Gastrocnemius medialis (tissue), 4 donors: Measurements from ENCODE around the gene EYA4. TPM values are rescaled to one million over a fixed set of nuclear protein-coding genes. Genes with fewer than 3 reads are reported as not detected.

Experiments
- ATAC-seq, 2 donors: fragments of 150-250 bp; one replicate each; pipeline ENCODE4 v1.9.1; 2016
- DNase-seq, 2 donors: peaks; one replicate each; pipeline ENCODE4 v3.0.0-alpha.2; 2019
- H3K27ac ChIP-seq, 4 donors: fragments of 200-600 bp; sonication (generic); 1 replicate in 1 of 4; 2 replicates in 3 of 4; pipeline ENCODE4 v1.5.1; 2016 to 2018; ENCODE audit warnings: mild to moderate bottlenecking in 2 of 4, moderate library complexity in 1 of 4
- H3K27me3 ChIP-seq, 3 donors: fragments of 200-600 bp; sonication (generic) in 2 of 3; 1 replicate in 1 of 3; 2 replicates in 2 of 3; pipeline versions ENCODE4 v1.5.1 to v1.6.0; 2016 to 2019; ENCODE audit warnings: mild to moderate bottlenecking in 1 of 3, moderate library complexity in 1 of 3
- H3K36me3 ChIP-seq, 2 donors: fragments of 200-600 bp; sonication (generic) in 1 of 2; one replicate each; pipeline ENCODE4 v1.5.1; 2017 to 2018
- H3K4me1 ChIP-seq, 2 donors: fragments of 200-600 bp; sonication (generic) in 1 of 2; one replicate each; pipeline ENCODE4 v1.5.1; 2016 to 2017; ENCODE audit warnings: mild to moderate bottlenecking in 2 of 2
- H3K4me3 ChIP-seq, 4 donors: fragments of 200-600 bp; sonication (generic) in 3 of 4; 1 replicate in 1 of 4; 2 replicates in 3 of 4; pipeline ENCODE4 v1.5.1; 2016 to 2019; ENCODE audit warnings: mild to moderate bottlenecking in 2 of 4
- H3K9me3 ChIP-seq, 3 donors: fragments of 200-600 bp; sonication (generic) in 2 of 3; 1 replicate in 1 of 3; 2 replicates in 2 of 3; pipeline ENCODE4 v1.5.1; 2016 to 2019
- POLR2A ChIP-seq, 2 donors: fragments of 450-650 bp; IDR thresholded peaks; one replicate each; pipeline ENCODE4 v1.6.1; 2017; ENCODE audit warnings: antibody characterized with exemption in 2 of 2, mild to moderate bottlenecking in 2 of 2, moderate library complexity in 2 of 2
- in situ Hi-C, 4 donors: fragments of 200-750 bp; cut with MboI; loops; one replicate each; pipeline versions ENCODE4 v1.15.0 to v1.8.0; 2017; ENCODE audit warnings: low sequenced_read_pairs in 4 of 4
- intact Hi-C: fragments of 100-400 bp; cut with DNase I; formaldehyde crosslinking; loops from one replicate; pipeline ENCODE4 v1.15.1; 2023; ENCODE audit warnings: low total_unique reads
- total RNA-seq, 4 donors: library from RNA; depleted of rRNA; stranded (reverse); fragments of >200 nt; gene quantifications; one replicate each; pipeline versions ENCODE4 v1.1.0 to v1.2.3, GENCODE V29; 2016
- TF ChIP-seq, protein P1 (sequence below), 5 experiments: fragments of 450-650 bp in 3 of 5; fragments of 200-600 bp in 2 of 5; sonication (generic) in 2 of 5; IDR thresholded peaks in 4 of 5; conservative IDR thresholded peaks in 1 of 5; 1 replicate in 4 of 5; 2 replicates in 1 of 5; pipeline ENCODE4 v1.5.1; 2016 to 2019; ENCODE audit warnings: antibody characterized with exemption in 5 of 5, mild to moderate bottlenecking in 3 of 5, moderate library complexity in 3 of 5

Gene EYA4
- total RNA-seq, 4 donors from 2014 or later = 33.7 to 110 (median 62.1) TPM

DNA sequence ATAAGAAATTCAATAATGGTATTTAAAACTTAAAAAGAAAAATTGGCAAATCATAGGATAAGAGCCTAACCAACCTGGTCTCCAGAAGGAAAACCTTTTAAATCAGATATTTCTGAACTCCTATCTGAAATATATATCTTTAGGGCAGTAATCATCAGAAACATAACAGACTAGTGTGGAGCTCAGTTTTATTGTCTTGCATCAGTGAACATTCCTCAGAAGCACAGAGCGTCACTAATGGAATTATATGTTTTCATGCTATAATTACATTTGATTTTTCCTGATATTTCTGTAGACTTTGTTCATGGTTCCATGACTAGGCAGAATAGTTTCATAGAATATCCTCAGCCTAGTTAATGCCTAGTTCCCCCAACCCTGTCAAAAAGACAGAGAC, 262.2 kb downstream of the EYA4 start:
- TF ChIP-seq, protein P1, sequence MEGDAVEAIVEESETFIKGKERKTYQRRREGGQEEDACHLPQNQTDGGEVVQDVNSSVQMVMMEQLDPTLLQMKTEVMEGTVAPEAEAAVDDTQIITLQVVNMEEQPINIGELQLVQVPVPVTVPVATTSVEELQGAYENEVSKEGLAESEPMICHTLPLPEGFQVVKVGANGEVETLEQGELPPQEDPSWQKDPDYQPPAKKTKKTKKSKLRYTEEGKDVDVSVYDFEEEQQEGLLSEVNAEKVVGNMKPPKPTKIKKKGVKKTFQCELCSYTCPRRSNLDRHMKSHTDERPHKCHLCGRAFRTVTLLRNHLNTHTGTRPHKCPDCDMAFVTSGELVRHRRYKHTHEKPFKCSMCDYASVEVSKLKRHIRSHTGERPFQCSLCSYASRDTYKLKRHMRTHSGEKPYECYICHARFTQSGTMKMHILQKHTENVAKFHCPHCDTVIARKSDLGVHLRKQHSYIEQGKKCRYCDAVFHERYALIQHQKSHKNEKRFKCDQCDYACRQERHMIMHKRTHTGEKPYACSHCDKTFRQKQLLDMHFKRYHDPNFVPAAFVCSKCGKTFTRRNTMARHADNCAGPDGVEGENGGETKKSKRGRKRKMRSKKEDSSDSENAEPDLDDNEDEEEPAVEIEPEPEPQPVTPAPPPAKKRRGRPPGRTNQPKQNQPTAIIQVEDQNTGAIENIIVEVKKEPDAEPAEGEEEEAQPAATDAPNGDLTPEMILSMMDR (IDR thresholded peaks at IDR 0.05 in 4 of 5, conservative IDR thresholded peaks at IDR 0.05 in 1 of 5) = no peak
- no peak for TF ChIP-seq POLR2A (IDR thresholded peaks at IDR 0.05)
- H3K4me1 ChIP-seq = peaks cover 35 to 57% of the 10 kb centered on the region in 2 donors
- H3K36me3 ChIP-seq = peaks cover 0 to 6% of the 10 kb centered on the region in 2 donors
- H3K27ac ChIP-seq = peak overlapping the region in 2 of 4 donors; percentile 57 to 63
- H3K9me3 ChIP-seq = no peaks in the 10 kb centered on the region
- no peaks in the 10 kb centered on the region for H3K27me3 ChIP-seq
- DNase-seq (no peak), ATAC-seq (no peak)
- H3K4me3 ChIP-seq = no peak overlapping the region
- in situ Hi-C loops = no loop called here
- intact Hi-C loops = loop anchor here (2.0 to 5.0 kb wide), 2 partner anchors 263 to 371 kb away; partner anchors contain the start of gene EYA4

- DNase-seq (no peak), ATAC-seq (no peak)
- Histone ChIP-seq H3K4me3 (no peak overlapping the region), H3K27ac (no peak overlapping the region), H3K4me1 (peaks cover 35 to 57% of the 10 kb centered on the region in 2 donors), H3K27me3 (no peaks in the 10 kb centered on the region), H3K9me3 (no peaks in the 10 kb centered on the region), H3K36me3 (peaks cover 0 to 6% of the 10 kb centered on the region in 2 donors)
- TF ChIP-seq POLR2A (IDR thresholded peaks at IDR 0.05) = no peak
- TF ChIP-seq, protein P1 (IDR thresholded peaks at IDR 0.05 in 4 of 5, conservative IDR thresholded peaks at IDR 0.05 in 1 of 5) = no peak
- in situ Hi-C loops = no loop called here
- intact Hi-C loops = loop anchor here (5.0 kb wide), 1 partner anchor 372 kb away; no protein-coding TSS in a partner anchor
These were observed 263.0 kb downstream of the EYA4 start for GRCh38 chr6:133504158-133504557.

DNA sequence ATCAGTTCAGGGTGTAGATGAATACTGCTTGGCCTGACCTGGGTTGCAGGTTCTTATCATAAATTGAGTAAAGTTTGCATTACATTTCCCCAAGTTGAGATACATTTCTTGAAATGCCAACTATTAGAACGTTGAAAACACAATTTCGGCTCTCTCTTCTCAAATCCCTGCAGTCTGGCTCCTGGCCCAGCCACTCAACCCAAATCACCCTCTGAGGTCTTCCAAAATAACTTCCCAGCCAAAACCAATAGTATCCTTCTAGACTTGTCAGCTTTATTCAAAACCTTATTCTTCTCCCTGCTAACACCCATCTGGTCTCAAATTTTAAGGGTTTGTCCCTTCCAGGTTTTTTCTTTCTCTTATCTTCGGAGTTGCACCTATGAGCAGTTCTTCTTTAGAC, 263.6 kb downstream of the EYA4 start:
- intact Hi-C loops (loop anchor here (5.0 kb wide), 1 partner anchor 372 kb away; no protein-coding TSS in a partner anchor), in situ Hi-C loops (no loop called here)
- Histone ChIP-seq H3K36me3 (peaks cover 0 to 6% of the 10 kb centered on the region in 2 donors), H3K27me3 (no peaks in the 10 kb centered on the region), H3K9me3 (no peaks in the 10 kb centered on the region), H3K27ac (no peak overlapping the region), H3K4me3 (no peak overlapping the region), H3K4me1 (peaks cover 35 to 52% of the 10 kb centered on the region in 2 donors)
- no peak for DNase-seq
- no peak for ATAC-seq
- no peak for TF ChIP-seq POLR2A (IDR thresholded peaks at IDR 0.05)
- TF ChIP-seq, protein P1 (IDR thresholded peaks at IDR 0.05 in 4 of 5, conservative IDR thresholded peaks at IDR 0.05 in 1 of 5) = no peak

DNA sequence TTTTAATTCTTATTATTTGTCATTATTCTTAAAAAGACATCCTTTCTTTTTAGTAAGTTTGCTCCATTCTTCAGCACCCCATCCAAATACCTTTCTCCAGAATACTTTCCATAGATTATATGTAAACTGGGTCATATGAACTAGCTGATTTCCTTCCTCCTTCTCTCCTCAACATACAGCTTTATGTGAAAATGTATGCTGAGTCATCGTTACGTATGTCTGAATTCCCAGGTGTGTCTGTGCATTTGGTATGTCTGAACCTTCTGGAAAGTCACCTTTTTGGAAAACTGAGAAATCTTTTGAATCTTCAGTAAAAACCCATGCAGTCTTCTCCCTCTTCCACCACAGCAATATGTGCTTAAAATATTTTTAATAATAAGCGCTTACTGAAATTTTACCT, 264.5 kb downstream of the EYA4 start:
- no peaks in the 10 kb centered on the region for H3K27me3 ChIP-seq
- no peak overlapping the region for H3K27ac ChIP-seq
- H3K4me1 ChIP-seq = peaks cover 30 to 43% of the 10 kb centered on the region in 2 donors
- ATAC-seq (no peak), DNase-seq (no peak)
- intact Hi-C loops (no loop called here), in situ Hi-C loops (no loop called here)
- no peak for TF ChIP-seq POLR2A (IDR thresholded peaks at IDR 0.05)
- TF ChIP-seq, protein P1 (IDR thresholded peaks at IDR 0.05 in 4 of 5, conservative IDR thresholded peaks at IDR 0.05 in 1 of 5) = no peak
- peaks cover 0 to 6% of the 10 kb centered on the region in 2 donors for H3K36me3 ChIP-seq
- H3K9me3 ChIP-seq = no peaks in the 10 kb centered on the region
- H3K4me3 ChIP-seq = no peak overlapping the region
